Measurements from ENCODE around the gene ABCF1.

DNA sequence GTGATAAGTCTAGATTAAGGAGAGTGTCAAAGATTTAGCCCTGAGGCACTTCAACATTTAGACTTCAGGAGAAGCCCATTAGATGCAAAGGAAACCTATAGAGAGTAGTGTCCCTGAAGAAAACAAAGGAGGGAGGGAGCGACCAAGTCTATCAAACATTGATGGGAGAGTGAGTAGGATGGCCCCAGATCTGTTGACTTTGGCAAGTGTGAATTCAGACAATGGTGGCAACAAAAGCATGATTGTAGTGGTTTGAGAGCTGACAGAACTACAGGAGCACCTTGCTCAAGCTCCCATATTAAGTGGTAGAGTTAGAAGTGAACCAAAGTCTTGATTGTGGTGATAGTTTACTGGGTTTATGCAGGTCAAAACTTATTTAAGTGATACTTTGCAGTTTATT is 979 bp upstream of the ABCF1 start:
- TF ChIP-seq, protein P1, sequence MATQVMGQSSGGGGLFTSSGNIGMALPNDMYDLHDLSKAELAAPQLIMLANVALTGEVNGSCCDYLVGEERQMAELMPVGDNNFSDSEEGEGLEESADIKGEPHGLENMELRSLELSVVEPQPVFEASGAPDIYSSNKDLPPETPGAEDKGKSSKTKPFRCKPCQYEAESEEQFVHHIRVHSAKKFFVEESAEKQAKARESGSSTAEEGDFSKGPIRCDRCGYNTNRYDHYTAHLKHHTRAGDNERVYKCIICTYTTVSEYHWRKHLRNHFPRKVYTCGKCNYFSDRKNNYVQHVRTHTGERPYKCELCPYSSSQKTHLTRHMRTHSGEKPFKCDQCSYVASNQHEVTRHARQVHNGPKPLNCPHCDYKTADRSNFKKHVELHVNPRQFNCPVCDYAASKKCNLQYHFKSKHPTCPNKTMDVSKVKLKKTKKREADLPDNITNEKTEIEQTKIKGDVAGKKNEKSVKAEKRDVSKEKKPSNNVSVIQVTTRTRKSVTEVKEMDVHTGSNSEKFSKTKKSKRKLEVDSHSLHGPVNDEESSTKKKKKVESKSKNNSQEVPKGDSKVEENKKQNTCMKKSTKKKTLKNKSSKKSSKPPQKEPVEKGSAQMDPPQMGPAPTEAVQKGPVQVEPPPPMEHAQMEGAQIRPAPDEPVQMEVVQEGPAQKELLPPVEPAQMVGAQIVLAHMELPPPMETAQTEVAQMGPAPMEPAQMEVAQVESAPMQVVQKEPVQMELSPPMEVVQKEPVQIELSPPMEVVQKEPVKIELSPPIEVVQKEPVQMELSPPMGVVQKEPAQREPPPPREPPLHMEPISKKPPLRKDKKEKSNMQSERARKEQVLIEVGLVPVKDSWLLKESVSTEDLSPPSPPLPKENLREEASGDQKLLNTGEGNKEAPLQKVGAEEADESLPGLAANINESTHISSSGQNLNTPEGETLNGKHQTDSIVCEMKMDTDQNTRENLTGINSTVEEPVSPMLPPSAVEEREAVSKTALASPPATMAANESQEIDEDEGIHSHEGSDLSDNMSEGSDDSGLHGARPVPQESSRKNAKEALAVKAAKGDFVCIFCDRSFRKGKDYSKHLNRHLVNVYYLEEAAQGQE (IDR thresholded peaks at IDR 0.05; ENCODE audit: insufficient read depth in 1 of 2, low read depth in 2 of 2, low read length in 1 of 2), result no peak
- TF ChIP-seq, protein P2, sequence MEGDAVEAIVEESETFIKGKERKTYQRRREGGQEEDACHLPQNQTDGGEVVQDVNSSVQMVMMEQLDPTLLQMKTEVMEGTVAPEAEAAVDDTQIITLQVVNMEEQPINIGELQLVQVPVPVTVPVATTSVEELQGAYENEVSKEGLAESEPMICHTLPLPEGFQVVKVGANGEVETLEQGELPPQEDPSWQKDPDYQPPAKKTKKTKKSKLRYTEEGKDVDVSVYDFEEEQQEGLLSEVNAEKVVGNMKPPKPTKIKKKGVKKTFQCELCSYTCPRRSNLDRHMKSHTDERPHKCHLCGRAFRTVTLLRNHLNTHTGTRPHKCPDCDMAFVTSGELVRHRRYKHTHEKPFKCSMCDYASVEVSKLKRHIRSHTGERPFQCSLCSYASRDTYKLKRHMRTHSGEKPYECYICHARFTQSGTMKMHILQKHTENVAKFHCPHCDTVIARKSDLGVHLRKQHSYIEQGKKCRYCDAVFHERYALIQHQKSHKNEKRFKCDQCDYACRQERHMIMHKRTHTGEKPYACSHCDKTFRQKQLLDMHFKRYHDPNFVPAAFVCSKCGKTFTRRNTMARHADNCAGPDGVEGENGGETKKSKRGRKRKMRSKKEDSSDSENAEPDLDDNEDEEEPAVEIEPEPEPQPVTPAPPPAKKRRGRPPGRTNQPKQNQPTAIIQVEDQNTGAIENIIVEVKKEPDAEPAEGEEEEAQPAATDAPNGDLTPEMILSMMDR (IDR thresholded peaks at IDR 0.05), result no peak
- TF ChIP-seq TCF7L2 (IDR thresholded peaks at IDR 0.05; ENCODE audit: low read depth, low read length), result no peak
- TF ChIP-seq POLR2AphosphoS5 (IDR thresholded peaks at IDR 0.05; ENCODE audit: low read depth, low read length), result no peak
